Central memory CD8-positive, alpha-beta T cell (primary cell): Measurements from ENCODE around the gene TSPAN5.
"Not testable (repeated sequence)": the region's sequence is repeated elsewhere in the genome, so short reads cannot be mapped to it uniquely, and the experiment has no call there.

Experiments
- ATAC-seq: fragments of 150-1000 bp; cut with Tn5 transposase; replicated peaks from 2 replicates; pipeline ENCODE4 v1.10.0; 2022; ENCODE audit warnings: mild to moderate bottlenecking, moderate FRiP score, moderate number of reproducible peaks; ENCODE audit not compliant: poor library complexity, severe bottlenecking; ENCODE audit errors: extremely low read depth
- DNase-seq, 2 donors: peaks; one replicate each; pipeline ENCODE4 v3.0.0; 2021; ENCODE audit warnings: low spot score in 2 of 2
- H3K27ac Mint-ChIP-seq: one replicate; pipeline ENCODE4 v1.8.0; 2022; ENCODE audit warnings: low read depth, mild to moderate bottlenecking, moderate library complexity, mixed read lengths
- H3K27me3 Mint-ChIP-seq: one replicate; pipeline ENCODE4 v1.8.0; 2022; ENCODE audit warnings: mixed read lengths
- H3K36me3 Mint-ChIP-seq: one replicate; pipeline ENCODE4 v1.8.0; 2022; ENCODE audit warnings: mild to moderate bottlenecking, moderate library complexity, mixed read lengths; ENCODE audit not compliant: insufficient read depth
- H3K4me1 Mint-ChIP-seq: one replicate; pipeline ENCODE4 v1.8.0; 2022; ENCODE audit warnings: mixed read lengths
- H3K4me3 Mint-ChIP-seq: one replicate; pipeline ENCODE4 v1.8.0; 2022; ENCODE audit warnings: mild to moderate bottlenecking, moderate library complexity, mixed read lengths
- H3K9me3 Mint-ChIP-seq: one replicate; pipeline ENCODE4 v1.8.0; 2022; ENCODE audit warnings: mixed read lengths

Gene TSPAN5

GRCh38 chr4:98536631-98537030, 121.8 kb downstream of the TSPAN5 start:
- Mint-ChIP-seq H3K36me3 (no peaks in the 10 kb centered on the region), H3K4me3 (no peak overlapping the region)
- no peak for ATAC-seq

GRCh38 chr4:98534146-98534545, 124.3 kb downstream of the TSPAN5 start:
- Mint-ChIP-seq H3K4me1 (peaks cover 19% of the 10 kb centered on the region), H3K27ac (peak overlapping the region; percentile 60)
- ATAC-seq, H3K9me3 Mint-ChIP-seq, DNase-seq, H3K36me3 Mint-ChIP-seq, H3K4me3 Mint-ChIP-seq, H3K27me3 Mint-ChIP-seq: not testable (repeated sequence)

More at GRCh38 chr4:98536631-98537030, 121.8 kb downstream of the TSPAN5 start:
- no peak overlapping the region for H3K27ac Mint-ChIP-seq
- peaks cover 17% of the 10 kb centered on the region for H3K4me1 Mint-ChIP-seq
- H3K27me3 Mint-ChIP-seq, result no peaks in the 10 kb centered on the region
- H3K9me3 Mint-ChIP-seq, result peaks cover 5% of the 10 kb centered on the region
- no peak for DNase-seq

GRCh38 chr4:98530572-98530971, 127.8 kb downstream of the TSPAN5 start:
- ATAC-seq (no peak), DNase-seq (no peak)
- peaks cover 1% of the 10 kb centered on the region for H3K36me3 Mint-ChIP-seq
- no peak overlapping the region for H3K27ac Mint-ChIP-seq
- H3K4me3 Mint-ChIP-seq, result no peak overlapping the region
- peaks cover 45% of the 10 kb centered on the region for H3K4me1 Mint-ChIP-seq
- no peaks in the 10 kb centered on the region for H3K27me3 Mint-ChIP-seq
- H3K9me3 Mint-ChIP-seq, result peaks cover 5% of the 10 kb centered on the region

- Mint-ChIP-seq H3K27ac (no peak overlapping the region), H3K9me3 (peaks cover 5% of the 10 kb centered on the region), H3K27me3 (no peaks in the 10 kb centered on the region), H3K4me3 (no peak overlapping the region), H3K4me1 (peaks cover 43% of the 10 kb centered on the region), H3K36me3 (peaks cover 1% of the 10 kb centered on the region)
- ATAC-seq (no peak), DNase-seq (no peak)
Measured at GRCh38 chr4:98529970-98530569, 128.3 kb downstream of the TSPAN5 start.

GRCh38 chr4:98528882-98529281, 129.5 kb downstream of the TSPAN5 start:
- no peak for ATAC-seq
- no peaks in the 10 kb centered on the region for H3K27me3 Mint-ChIP-seq

GRCh38 chr4:98527534-98528269, 130.7 kb downstream of the TSPAN5 start:
- Mint-ChIP-seq H3K4me3 (no peak overlapping the region), H3K27me3 (no peaks in the 10 kb centered on the region), H3K36me3 (peaks cover 1% of the 10 kb centered on the region), H3K9me3 (no peaks in the 10 kb centered on the region), H3K27ac (no peak overlapping the region), H3K4me1 (peaks cover 31% of the 10 kb centered on the region)
- DNase-seq, result no peak
- ATAC-seq, result no peak

More at GRCh38 chr4:98528882-98529281, 129.5 kb downstream of the TSPAN5 start:
- Mint-ChIP-seq H3K9me3 (peaks cover 2% of the 10 kb centered on the region), H3K36me3 (peaks cover 1% of the 10 kb centered on the region), H3K4me3 (no peak overlapping the region), H3K4me1 (peaks cover 33% of the 10 kb centered on the region), H3K27ac (no peak overlapping the region)
- no peak for DNase-seq

GRCh38 chr4:98524230-98524629, 134.2 kb downstream of the TSPAN5 start:
- ATAC-seq (no peak), DNase-seq (no peak)
- Mint-ChIP-seq H3K27me3 (no peaks in the 10 kb centered on the region), H3K4me1 (peaks cover 50% of the 10 kb centered on the region), H3K27ac (no peak overlapping the region), H3K9me3 (no peaks in the 10 kb centered on the region), H3K4me3 (no peak overlapping the region), H3K36me3 (no peaks in the 10 kb centered on the region)

GRCh38 chr4:98522636-98523395, 135.6 kb downstream of the TSPAN5 start:
- no peak overlapping the region for H3K27ac Mint-ChIP-seq
- H3K36me3 Mint-ChIP-seq, result no peaks in the 10 kb centered on the region
- no peaks in the 10 kb centered on the region for H3K27me3 Mint-ChIP-seq
- no peaks in the 10 kb centered on the region for H3K9me3 Mint-ChIP-seq
- peaks cover 46% of the 10 kb centered on the region for H3K4me1 Mint-ChIP-seq
- ATAC-seq, result no peak
- H3K4me3 Mint-ChIP-seq, result no peak overlapping the region
- no peak for DNase-seq

GRCh38 chr4:98522062-98522461, 136.3 kb downstream of the TSPAN5 start:
- no peak for DNase-seq
- Mint-ChIP-seq H3K4me1 (peaks cover 39% of the 10 kb centered on the region), H3K4me3 (no peak overlapping the region)

GRCh38 chr4:98521486-98521885, 136.9 kb downstream of the TSPAN5 start:
- DNase-seq (no peak), ATAC-seq (no peak)
- Mint-ChIP-seq H3K27me3 (no peaks in the 10 kb centered on the region), H3K4me3 (no peak overlapping the region), H3K9me3 (no peaks in the 10 kb centered on the region), H3K27ac (peak overlapping the region; percentile 41), H3K36me3 (no peaks in the 10 kb centered on the region), H3K4me1 (peaks cover 34% of the 10 kb centered on the region)

More at GRCh38 chr4:98522062-98522461, 136.3 kb downstream of the TSPAN5 start:
- ATAC-seq, result no peak
- H3K27ac Mint-ChIP-seq, result peak overlapping the region; percentile 41
- no peaks in the 10 kb centered on the region for H3K36me3 Mint-ChIP-seq
- H3K9me3 Mint-ChIP-seq, result no peaks in the 10 kb centered on the region
- H3K27me3 Mint-ChIP-seq, result no peaks in the 10 kb centered on the region

- no peak for ATAC-seq
- no peaks in the 10 kb centered on the region for H3K9me3 Mint-ChIP-seq
- no peak for DNase-seq
- H3K36me3 Mint-ChIP-seq, result peaks cover 2% of the 10 kb centered on the region
- peaks cover 39% of the 10 kb centered on the region for H3K4me1 Mint-ChIP-seq
- no peaks in the 10 kb centered on the region for H3K27me3 Mint-ChIP-seq
- no peak overlapping the region for H3K27ac Mint-ChIP-seq
- H3K4me3 Mint-ChIP-seq, result no peak overlapping the region
Measured at GRCh38 chr4:98519268-98519977, 139.0 kb downstream of the TSPAN5 start.

- ATAC-seq (no peak), DNase-seq (no peak)
- Mint-ChIP-seq H3K9me3 (no peaks in the 10 kb centered on the region), H3K36me3 (peaks cover 2% of the 10 kb centered on the region), H3K27me3 (no peaks in the 10 kb centered on the region), H3K4me3 (no peak overlapping the region), H3K27ac (no peak overlapping the region), H3K4me1 (peaks cover 39% of the 10 kb centered on the region)
Measured at GRCh38 chr4:98518559-98519267, 139.7 kb downstream of the TSPAN5 start.
